MM.1S (cell line): Measurements from ENCODE around the gene AHRR.

Source experiments
- DNase-seq: peaks from one replicate; pipeline ENCODE4 v3.0.0-alpha.2; 2015
- H2AFZ ChIP-seq: fragments of 300-600 bp; sonication (generic); 2 replicates; pipeline ENCODE4 v1.6.0; 2016; ENCODE audit warnings: antibody characterized with exemption, low read length
- H3F3A ChIP-seq: fragments of 300-600 bp; sonication (generic); 2 replicates; pipeline ENCODE4 v1.6.1; 2016; ENCODE audit warnings: mild to moderate bottlenecking, antibody characterized with exemption, low read length, moderate library complexity, mixed read lengths; ENCODE audit not compliant: insufficient read depth
- H3K27ac ChIP-seq: fragments of 300-600 bp; sonication (generic); 2 replicates; pipeline ENCODE4 v1.5.1; 2016; ENCODE audit warnings: mild to moderate bottlenecking, low read length
- H3K27me3 ChIP-seq: fragments of 300-600 bp; sonication (generic); replicated peaks from 2 replicates; pipeline ENCODE4 v1.6.0; 2016; ENCODE audit warnings: low read length; ENCODE audit not compliant: insufficient read depth
- H3K36me3 ChIP-seq: fragments of 300-600 bp; sonication (generic); replicated peaks from 2 replicates; pipeline ENCODE4 v1.6.1; 2016; ENCODE audit warnings: mild to moderate bottlenecking, low read length, mixed read lengths; ENCODE audit not compliant: insufficient read depth
- H3K4me1 ChIP-seq: fragments of 300-600 bp; sonication (generic); 2 replicates; pipeline ENCODE4 v1.6.1; 2016; ENCODE audit warnings: low read length, mixed read lengths
- H3K4me2 ChIP-seq: fragments of 300-600 bp; sonication (generic); 2 replicates; pipeline ENCODE4 v1.6.0; 2016; ENCODE audit warnings: low read depth, low read length
- H3K4me3 ChIP-seq: fragments of 300-600 bp; sonication (generic); 2 replicates; pipeline ENCODE4 v1.5.1; 2016; ENCODE audit warnings: low read length, mixed read lengths
- H3K79me2 ChIP-seq: fragments of 300-600 bp; sonication (generic); 2 replicates; pipeline ENCODE4 v1.6.1; 2016; ENCODE audit warnings: mixed run types, low read length, mixed read lengths
- H3K9ac ChIP-seq: fragments of 300-600 bp; sonication (generic); 2 replicates; pipeline ENCODE4 v1.6.1; 2016; ENCODE audit warnings: low read length, mixed read lengths
- H3K9me2 ChIP-seq: fragments of 300-600 bp; sonication (generic); replicated peaks from 2 replicates; pipeline ENCODE4 v1.6.1; 2016; ENCODE audit warnings: mild to moderate bottlenecking, low read length, mixed read lengths; ENCODE audit not compliant: insufficient read depth
- H3K9me3 ChIP-seq: fragments of 300-600 bp; sonication (generic); replicated peaks from 2 replicates; pipeline ENCODE4 v1.6.1; 2016; ENCODE audit warnings: mild to moderate bottlenecking, low read length, mixed read lengths; ENCODE audit not compliant: insufficient read depth
- H4K20me1 ChIP-seq: fragments of 300-600 bp; sonication (generic); 2 replicates; pipeline ENCODE4 v1.6.1; 2016; ENCODE audit warnings: mild to moderate bottlenecking, low read length, moderate library complexity, mixed read lengths; ENCODE audit not compliant: insufficient read depth
- CTCF ChIP-seq: fragments of 300-600 bp; sonication (generic); IDR thresholded peaks from 2 replicates; pipeline ENCODE4 v1.5.1; 2016; ENCODE audit warnings: antibody characterized with exemption, low read length, mixed read lengths
- EZH2 ChIP-seq: fragments of 300-600 bp; sonication (generic); optimal IDR thresholded peaks from 2 replicates; pipeline ENCODE3; 2017; ENCODE audit warnings: low read depth, mild to moderate bottlenecking, antibody characterized with exemption, low read length, mixed read lengths
- EZH2phosphoT487 ChIP-seq: fragments of 300-600 bp; sonication (generic); IDR thresholded peaks from 2 replicates; pipeline ENCODE4 v1.6.1; 2018; ENCODE audit warnings: antibody characterized with exemption, low read length

The AHRR gene

DNA sequence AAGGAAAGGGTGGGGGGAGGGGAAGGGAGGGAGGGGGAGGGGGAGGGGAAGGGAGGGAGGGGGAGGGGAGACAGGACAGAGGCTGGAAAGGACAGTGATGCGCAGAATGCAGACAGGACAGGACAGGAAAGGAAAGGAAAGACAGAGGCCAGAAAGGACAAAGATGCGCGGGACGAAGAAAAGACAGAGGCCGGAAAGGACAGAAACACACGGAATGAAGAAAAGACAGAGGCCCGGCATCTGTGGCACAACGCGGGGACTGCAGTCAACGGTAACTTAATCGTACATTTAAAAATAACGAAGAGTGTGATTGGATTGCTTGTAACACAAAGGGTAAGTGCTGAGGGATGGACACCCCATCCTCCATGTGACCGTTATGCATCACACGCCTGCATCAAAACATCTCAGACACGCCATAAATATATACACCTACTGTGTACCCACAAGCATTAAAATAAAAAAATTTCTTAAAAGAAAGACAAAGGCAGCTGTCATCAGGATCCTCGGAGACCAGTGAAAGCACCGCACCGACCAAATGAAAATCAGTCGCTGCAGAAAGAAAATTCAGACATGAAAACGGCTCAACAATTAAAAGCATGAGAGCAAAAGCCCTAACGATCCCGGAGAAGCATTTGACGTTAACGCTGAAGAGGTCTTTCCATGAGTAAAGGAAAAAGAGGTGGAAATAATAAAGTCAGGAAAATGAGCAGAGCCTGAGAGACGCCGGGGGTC lies 68.5 kb downstream of the AHRR start:
- Histone ChIP-seq H3K27ac (no peak overlapping the region), H3K9ac (no peak overlapping the region), H3K27me3 (no peaks in the 10 kb centered on the region), H3K4me2 (no peak overlapping the region), H3K4me1 (no peaks in the 10 kb centered on the region), H3K4me3 (no peak overlapping the region), H4K20me1 (no peaks in the 10 kb centered on the region), H3K9me3 (no peaks in the 10 kb centered on the region), H2AFZ (no peak overlapping the region), H3K36me3 (no peaks in the 10 kb centered on the region), H3K9me2 (no peaks in the 10 kb centered on the region), H3F3A (no peaks in the 10 kb centered on the region), H3K79me2 (no peaks in the 10 kb centered on the region)
- TF ChIP-seq EZH2, result no peak
- no peak for TF ChIP-seq EZH2phosphoT487
- no peak for TF ChIP-seq CTCF
- DNase-seq, result no peak

GRCh38 chr5:390623-391491 lies 69.3 kb downstream of the AHRR start:
- H3F3A ChIP-seq, result no peaks in the 10 kb centered on the region
- no peaks in the 10 kb centered on the region for H3K4me1 ChIP-seq
- H3K9me3 ChIP-seq, result no peaks in the 10 kb centered on the region
- H3K27me3 ChIP-seq, result no peaks in the 10 kb centered on the region
- H3K4me3 ChIP-seq, result no peak overlapping the region
- DNase-seq, result no peak
- H3K9ac ChIP-seq, result no peak overlapping the region
- no peaks in the 10 kb centered on the region for H3K79me2 ChIP-seq
- no peaks in the 10 kb centered on the region for H3K36me3 ChIP-seq
- no peaks in the 10 kb centered on the region for H3K9me2 ChIP-seq
- no peak overlapping the region for H3K27ac ChIP-seq
- TF ChIP-seq EZH2 (no peak), EZH2phosphoT487 (no peak), CTCF (no peak)
- no peaks in the 10 kb centered on the region for H4K20me1 ChIP-seq
- no peak overlapping the region for H2AFZ ChIP-seq
- no peak overlapping the region for H3K4me2 ChIP-seq

- H3K4me1 ChIP-seq, result no peaks in the 10 kb centered on the region
- no peaks in the 10 kb centered on the region for H3K27me3 ChIP-seq
- no peaks in the 10 kb centered on the region for H3F3A ChIP-seq
- H3K9me2 ChIP-seq, result no peaks in the 10 kb centered on the region
- TF ChIP-seq CTCF (no peak), EZH2 (no peak), EZH2phosphoT487 (no peak)
- no peaks in the 10 kb centered on the region for H3K79me2 ChIP-seq
- no peaks in the 10 kb centered on the region for H4K20me1 ChIP-seq
- no peak for DNase-seq
- no peak overlapping the region for H3K9ac ChIP-seq
- no peak overlapping the region for H3K4me2 ChIP-seq
- no peak overlapping the region for H3K27ac ChIP-seq
- H3K36me3 ChIP-seq, result no peaks in the 10 kb centered on the region
- H2AFZ ChIP-seq, result no peak overlapping the region
- no peaks in the 10 kb centered on the region for H3K9me3 ChIP-seq
- H3K4me3 ChIP-seq, result no peak overlapping the region
Measured at GRCh38 chr5:392431-392988, 71.0 kb downstream of the AHRR start.
